ENCODE results near the gene GEMIN8. TPM values are rescaled to one million over a fixed set of nuclear protein-coding genes. Genes with fewer than 3 reads are reported as not detected.

Gene GEMIN8
- total and polyA plus RNA-seq, 2 of the 8 experiments (the other 6 are each of a cell fraction or from before 2014, with no cell fraction given), result 18.2 to 31.4 TPM

GRCh38 chrX:14026121-14026520 is 3.6 kb downstream of the GEMIN8 start:
- Histone ChIP-seq H4K5ac (ENCODE audit: insufficient read length, low read depth, low read length) (no peak overlapping the region), H3K79me2 (ENCODE audit: control insufficient read depth in 1 of 2, insufficient read depth in 2 of 2, low read length in 2 of 2) (peaks cover 0 to 18% of the 10 kb centered on the region in 2 experiments; a peak in 2 of 4 replicates), H4K20me1 (replicated peaks in 1 of 2; ENCODE audit: control insufficient read depth in 1 of 2, insufficient read depth in 2 of 2, low read length in 2 of 2) (no peaks in the 10 kb centered on the region), H3K36me3 (ENCODE audit: control insufficient read depth in 2 of 4, insufficient read depth in 4 of 4, low read length in 3 of 4) (peaks cover 0 to 3% (median 0%) of the 10 kb centered on the region in 4 experiments; a peak in 1 of 8 replicates), H2BK5ac (ENCODE audit: low read depth, low read length) (no peak overlapping the region), H3K14ac (ENCODE audit: insufficient read length) (no peak overlapping the region), H3K4me2 (ENCODE audit: insufficient read depth in 1 of 2, low read depth in 2 of 2, low read length in 2 of 2) (no peak overlapping the region), H3K9ac (replicated peaks in 1 of 4; ENCODE audit: extremely low read depth in 1 of 4, low read depth in 3 of 4, low read length in 3 of 4) (no peak overlapping the region), H3K27me3 (replicated peaks in 1 of 4; ENCODE audit: control insufficient read depth in 3 of 4, extremely low read depth in 1 of 4, insufficient read depth in 3 of 4, low read length in 3 of 4) (no peaks in the 10 kb centered on the region), H2BK120ac (replicated peaks; ENCODE audit: low read depth, low read length) (no peak overlapping the region), H3K4me3 (ENCODE audit: extremely low read depth in 1 of 4, insufficient read depth in 2 of 4, low read depth in 3 of 4, low read length in 4 of 4) (no peak overlapping the region), H3K18ac (ENCODE audit: extremely low read depth, low read length) (no peak overlapping the region), H4K8ac (ENCODE audit: extremely low read depth, insufficient read depth, low read length) (no peak overlapping the region), H4K91ac (replicated peaks; ENCODE audit: insufficient read length, low read length) (no peak overlapping the region), H3K4me1 (replicated peaks in 1 of 4; ENCODE audit: control insufficient read depth in 3 of 4, insufficient read depth in 4 of 4, low read length in 3 of 4) (peaks cover 0 to 8% (median 5%) of the 10 kb centered on the region in 4 experiments; a peak in 4 of 7 replicates), H3K79me1 (ENCODE audit: low read depth, low read length) (no peaks in the 10 kb centered on the region), H3K23me2 (ENCODE audit: low read depth, low read length) (no peaks in the 10 kb centered on the region; the same call in 1 of the 2 replicates), H2AK5ac (ENCODE audit: low read depth, low read length) (no peak overlapping the region), H3K4ac (replicated peaks; ENCODE audit: insufficient read length, low read depth, low read length) (no peak overlapping the region), H3K27ac (ENCODE audit: low read depth, low read length) (no peak overlapping the region), H2AFZ (ENCODE audit: low read length) (no peak overlapping the region), H2BK15ac (ENCODE audit: low read length) (no peak overlapping the region), H3K56ac (replicated peaks; ENCODE audit: insufficient read length, low read depth, low read length) (no peak overlapping the region), H2BK20ac (ENCODE audit: low read length) (no peak overlapping the region), H3K9me3 (ENCODE audit: insufficient read depth in 2 of 2, low read depth in 1 of 2, low read length in 1 of 2) (no peaks in the 10 kb centered on the region), H2BK12ac (ENCODE audit: low read depth, low read length) (no peak overlapping the region), H3K23ac (ENCODE audit: insufficient read length) (no peak overlapping the region)
- FAIRE-seq (no peak), DNase-seq (ENCODE audit: low read depth in 1 of 2, low spot score in 2 of 2) (no peak)
- WGBS, 2 experiments (ENCODE audit: extremely low coverage in 1 of 2, insufficient coverage in 1 of 2, insufficient read length in 1 of 2, insufficient replicate concordance in 2 of 2, low coverage in 1 of 2, low lambda C conversion rate in 2 of 2, missing lambda C conversion rate in 1 of 2), result 69% methylated on average over 6 of the region's 7 CpGs; no CpG with 5 or more reads in 1 of the 2 experiments
- CTCF ChIA-PET (ENCODE audit: partially characterized antibody), result interaction anchor here (1.0 to 2.1 kb wide), 4 partner anchors 10 to 279 kb away, joined by 3 to 7 read pairs (median 4); no protein-coding TSS in a partner anchor
- POLR2A ChIA-PET (ENCODE audit: partially characterized antibody), result interaction anchor here (0.6 to 1.4 kb wide), 2 partner anchors 16 to 326 kb away, joined by 3 read pairs; no protein-coding TSS in a partner anchor
- TF ChIP-seq EGR1 (IDR thresholded peaks at IDR 0.05; ENCODE audit: borderline replicate concordance, low read depth, low read length), result no peak
- no peak for TF ChIP-seq SIN3A (conservative IDR thresholded peaks at IDR 0.05 in 1 of 2, IDR thresholded peaks at IDR 0.05 in 1 of 2; ENCODE audit: low read depth in 1 of 2, low read length in 2 of 2)
- no peak for TF ChIP-seq ZNF274 (IDR thresholded peaks at IDR 0.05; ENCODE audit: borderline replicate concordance, extremely low read depth, low read length)

Measured in H1 (cell line).